CD4-positive, alpha-beta T cell treated with Interleukin-10 for 1 hour (primary cell): Measurements from ENCODE around the gene ZNF775.

Source experiments
- DNase-seq: peaks from one replicate; pipeline ENCODE4 v3.0.0-alpha.2; 2020

The ZNF775 gene

GRCh38 chr7:150351587-150352194 lies 27.4 kb upstream of the ZNF775 start:
- DNase-seq: no peak

- no peak for DNase-seq
Measured at GRCh38 chr7:150355666-150356059, 23.5 kb upstream of the ZNF775 start.

- DNase-seq: peak; percentile 60
Measured at GRCh38 chr7:150356265-150356897, 22.7 kb upstream of the ZNF775 start.

DNA sequence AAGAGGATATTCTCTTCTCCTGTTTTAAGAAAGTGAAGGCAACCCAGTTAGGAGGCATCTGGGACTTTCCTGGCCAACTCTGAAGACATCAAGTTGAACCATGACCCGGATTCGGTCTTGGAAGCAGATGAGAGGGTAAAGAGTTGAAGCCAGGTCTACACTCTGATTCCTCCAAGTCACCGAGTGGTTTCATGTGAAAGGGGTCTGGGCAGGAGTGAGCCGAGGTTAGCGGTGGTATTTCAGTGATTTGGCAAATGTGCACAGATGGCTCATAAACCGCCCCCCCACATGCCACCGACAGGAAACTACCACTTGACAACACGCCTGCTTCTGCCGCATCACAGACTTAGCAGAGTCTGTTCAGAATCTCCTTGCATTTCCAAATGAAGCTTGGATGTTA lies 21.9 kb upstream of the ZNF775 start:
- peak; percentile 79 for DNase-seq

DNA sequence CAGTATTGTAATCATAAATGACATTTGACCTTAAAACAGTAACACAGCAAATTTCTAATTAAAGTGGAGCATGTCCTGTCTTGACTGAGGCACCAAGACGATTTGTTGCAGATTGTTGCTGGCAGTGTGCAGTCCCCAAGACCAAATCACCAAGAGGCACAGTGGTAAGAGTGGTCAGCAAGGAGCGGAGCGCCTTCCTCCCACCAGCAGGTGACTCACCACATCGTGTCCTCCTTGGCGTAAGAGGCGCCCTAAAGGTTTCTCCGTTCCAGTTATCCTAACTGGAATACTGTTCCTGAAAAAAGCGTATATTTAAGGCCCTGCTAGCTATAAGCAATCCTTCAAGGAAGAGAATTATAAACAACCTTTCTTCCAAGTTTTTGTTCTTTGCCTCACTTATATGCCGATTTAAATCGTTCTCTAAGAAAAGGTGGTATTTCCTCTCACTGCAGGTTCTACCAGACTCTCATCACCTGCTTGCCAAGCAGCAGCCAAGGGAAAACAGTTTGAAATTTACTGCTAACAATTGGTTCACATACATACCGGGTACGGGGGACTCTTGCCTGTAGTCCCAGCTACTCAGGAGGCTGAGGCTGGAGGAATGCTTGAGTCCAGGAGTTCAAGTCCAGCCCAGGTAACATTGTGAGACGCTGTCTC lies 21.2 kb upstream of the ZNF775 start:
- DNase-seq: no peak

DNA sequence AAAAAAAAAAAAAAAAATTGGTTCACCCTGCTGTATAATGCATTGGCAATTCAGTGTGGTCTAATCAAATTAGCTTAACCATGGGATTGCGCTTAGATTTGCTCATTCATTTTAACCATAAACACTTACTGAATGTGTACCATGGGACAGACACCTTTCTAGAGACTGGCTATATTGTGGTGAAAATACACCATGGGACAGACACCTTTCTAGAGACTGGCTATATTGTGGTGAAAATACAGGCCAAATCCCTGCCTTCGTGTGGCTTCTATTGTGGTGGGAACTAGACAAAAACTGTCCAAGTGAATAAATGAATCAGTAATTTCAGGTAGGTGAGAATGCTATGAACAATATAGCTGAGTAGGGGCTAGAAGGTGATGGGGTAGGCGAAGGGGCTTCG lies 20.7 kb upstream of the ZNF775 start:
- no peak for DNase-seq

DNA sequence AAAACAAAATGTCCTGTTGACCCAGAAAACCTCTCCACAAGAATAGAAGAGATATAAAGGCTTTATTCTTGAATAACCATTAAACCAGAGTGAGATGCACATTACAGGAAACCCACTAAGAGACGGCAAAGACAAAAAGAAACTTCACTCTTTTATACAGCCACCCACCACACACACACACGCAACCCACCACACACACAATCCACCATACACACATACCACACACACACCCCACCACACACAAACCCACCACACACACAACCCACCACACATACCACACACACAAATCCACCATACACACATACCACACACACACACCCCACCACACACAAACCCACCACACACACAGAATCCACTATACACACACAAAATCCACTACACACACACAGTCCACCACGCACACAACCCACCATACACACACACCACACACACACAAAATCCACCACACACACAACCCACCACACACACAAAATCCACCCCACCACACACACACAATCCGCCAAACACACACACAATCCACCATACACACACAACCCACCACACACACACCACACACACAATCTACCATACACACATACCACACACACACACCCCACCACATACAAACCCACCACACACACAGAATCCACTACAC lies 20.0 kb upstream of the ZNF775 start:
- peak; percentile 42 for DNase-seq

DNA sequence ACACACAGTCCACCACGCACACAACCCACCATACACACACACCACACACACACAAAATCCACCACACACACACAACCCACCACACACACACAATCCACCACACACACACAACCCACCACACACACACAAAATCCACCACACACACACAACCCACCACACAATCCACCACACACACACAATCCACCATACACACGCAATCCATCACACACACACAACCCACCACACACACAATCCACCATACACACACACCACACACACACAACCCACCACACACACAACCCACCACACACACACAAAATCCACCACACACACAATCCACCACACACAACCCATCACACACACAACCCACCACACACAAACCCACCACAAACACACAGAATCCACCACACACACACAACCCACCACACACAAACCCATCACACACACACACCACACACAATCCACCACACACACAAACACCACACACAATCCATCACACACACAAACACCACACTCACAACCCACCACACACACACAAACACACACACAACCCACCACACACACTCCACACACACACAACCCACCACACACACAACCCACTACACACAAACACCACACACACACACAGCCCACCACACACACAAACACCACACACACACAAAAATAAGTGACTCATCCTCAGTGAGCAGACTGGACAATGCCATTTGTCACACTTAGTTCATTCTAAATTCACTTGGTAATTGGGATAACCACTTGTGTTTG lies 19.3 kb upstream of the ZNF775 start:
- no peak for DNase-seq

- no peak for DNase-seq
Measured at GRCh38 chr7:150360363-150361058, 18.6 kb upstream of the ZNF775 start.

GRCh38 chr7:150361402-150361801 lies 17.7 kb upstream of the ZNF775 start:
- no peak for DNase-seq

DNA sequence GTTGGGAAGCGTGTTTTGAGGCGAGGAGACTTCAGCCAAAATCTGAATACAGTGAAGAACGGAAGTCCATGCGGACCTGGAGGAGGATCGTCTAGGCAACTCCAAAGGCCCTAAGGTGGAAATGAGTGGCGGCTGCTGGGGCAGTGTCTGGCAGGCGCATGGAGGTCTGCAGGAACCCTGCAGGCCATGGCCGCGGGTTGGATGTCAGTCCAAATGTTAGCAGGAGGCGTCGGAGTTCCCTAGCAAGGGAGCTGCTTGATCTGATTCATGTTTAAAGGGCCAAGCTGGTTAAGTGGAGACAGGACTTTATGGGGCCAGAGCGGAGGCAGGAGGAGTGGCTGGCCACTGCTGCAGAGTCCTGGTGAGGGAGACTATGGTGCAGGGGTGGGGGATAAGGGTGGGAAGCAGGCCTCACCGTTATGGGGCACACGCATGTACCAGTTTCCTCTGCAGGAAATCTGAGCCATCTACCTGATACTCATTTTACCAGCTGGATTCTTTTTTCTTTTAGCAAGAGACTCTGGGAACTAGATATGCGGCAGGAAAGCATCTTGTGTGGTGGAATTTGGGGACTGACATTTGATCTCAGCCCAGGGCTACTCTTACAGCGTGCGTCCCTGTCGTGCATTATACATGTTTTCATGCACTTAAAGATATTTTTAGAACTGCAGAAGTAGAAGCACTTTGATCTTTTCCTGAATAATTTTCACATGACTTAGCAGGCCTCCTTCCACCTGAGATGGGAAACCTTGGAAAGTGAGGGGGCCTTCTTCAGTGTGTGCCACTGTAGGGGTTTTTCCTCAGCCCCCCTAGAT lies 17.1 kb upstream of the ZNF775 start:
- no peak for DNase-seq

- DNase-seq: no peak
Measured at GRCh38 chr7:150363370-150363769, 15.8 kb upstream of the ZNF775 start.

- DNase-seq: no peak
Measured at GRCh38 chr7:150363872-150364271, 15.3 kb upstream of the ZNF775 start.

GRCh38 chr7:150365194-150365593 lies 13.9 kb upstream of the ZNF775 start:
- no peak for DNase-seq

- DNase-seq: no peak
Measured at GRCh38 chr7:150365673-150366398, 13.3 kb upstream of the ZNF775 start.

- DNase-seq: no peak
Measured at GRCh38 chr7:150367677-150368095, 11.4 kb upstream of the ZNF775 start.

- DNase-seq: peak; percentile 83
Measured at GRCh38 chr7:150368096-150368883, 10.8 kb upstream of the ZNF775 start, which contains the start of gene REPIN1. Gene REPIN1 (plus strand): TSS chr7:150368822. CDS start chr7:150369712, 890 bp downstream.

DNA sequence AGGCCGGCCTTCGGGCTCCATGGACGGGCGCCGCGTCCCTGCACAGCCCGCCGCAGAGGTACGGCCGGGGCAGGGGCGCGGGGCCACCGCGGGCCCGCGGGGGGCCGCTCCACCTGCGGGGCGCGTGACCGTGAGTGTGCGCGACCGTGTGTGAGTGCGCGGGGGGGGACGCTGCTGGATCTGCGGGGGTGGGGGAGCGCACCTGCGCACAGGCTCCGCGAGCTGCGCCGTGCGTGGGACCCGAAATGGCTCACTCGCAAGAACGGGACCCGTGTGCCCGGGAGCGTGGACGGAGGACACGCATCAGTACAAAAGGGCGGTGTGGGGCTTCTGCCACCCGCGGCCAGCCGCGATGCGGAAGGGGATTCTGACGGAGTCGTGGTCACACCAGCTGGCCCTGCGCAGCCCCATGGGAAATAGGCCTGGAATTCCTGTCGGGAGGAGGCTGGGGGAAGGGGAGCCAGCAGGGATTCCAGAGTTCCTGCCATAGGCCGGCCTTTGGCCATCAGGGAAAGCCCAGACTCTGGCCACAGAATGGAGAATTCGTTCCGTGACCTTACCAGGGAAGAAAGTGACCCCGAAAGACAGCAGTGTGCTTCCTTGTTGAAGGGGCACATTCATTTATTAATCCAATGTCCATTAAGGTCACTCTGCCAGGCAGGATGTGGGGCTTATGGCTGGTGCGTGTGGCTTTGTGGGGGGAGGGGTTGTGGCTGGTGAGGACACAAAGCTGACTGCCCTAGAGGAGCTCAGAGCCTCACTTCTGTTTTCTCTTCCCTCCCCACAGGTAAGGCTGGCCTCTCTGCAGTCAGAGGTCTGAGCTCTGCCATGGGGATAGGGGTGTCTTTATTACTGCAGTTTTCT lies 10.0 kb upstream of the ZNF775 start:
- peak; percentile 33 for DNase-seq
